GOT3 (cell line): ENCODE results near the gene STAT4.

Experiments
- DNase-seq: peaks from one replicate; lab custom pipeline; 2025; ENCODE audit warnings: mixed read lengths; lab: John Stamatoyannopoulos, UW

Gene STAT4

DNA sequence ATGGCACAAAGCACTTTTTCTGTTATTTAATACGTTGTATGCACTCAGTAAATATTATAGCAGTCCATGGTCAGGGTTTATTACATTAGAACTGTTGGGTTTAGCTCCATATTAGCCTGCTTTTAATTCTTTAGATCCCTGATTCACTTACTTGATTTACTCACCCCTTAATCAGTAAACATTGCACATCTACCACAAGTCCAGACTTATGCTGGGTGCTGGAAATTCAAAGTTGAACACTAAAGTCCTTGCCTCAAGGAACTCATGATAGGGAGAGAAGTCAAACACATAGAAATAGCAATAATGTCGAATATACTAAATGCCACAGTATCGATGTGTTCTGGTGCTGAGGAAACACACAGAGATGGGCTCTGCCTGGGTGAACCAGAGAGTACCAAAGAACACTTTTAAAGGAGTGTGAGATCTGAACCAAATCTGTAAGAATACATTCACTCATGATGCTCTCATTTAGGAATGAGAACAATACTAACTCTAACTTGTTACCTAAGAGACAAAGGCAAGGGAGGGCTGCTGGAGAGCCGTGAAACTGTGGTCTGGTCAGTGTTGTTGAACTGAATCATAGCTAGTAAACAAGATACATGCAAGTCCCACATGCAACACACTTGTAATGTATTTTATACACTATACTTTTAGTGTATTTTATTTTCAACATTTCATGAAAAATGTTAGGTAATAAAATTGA is 4.9 kb downstream of the STAT4 start:
- DNase-seq: no peak

DNA sequence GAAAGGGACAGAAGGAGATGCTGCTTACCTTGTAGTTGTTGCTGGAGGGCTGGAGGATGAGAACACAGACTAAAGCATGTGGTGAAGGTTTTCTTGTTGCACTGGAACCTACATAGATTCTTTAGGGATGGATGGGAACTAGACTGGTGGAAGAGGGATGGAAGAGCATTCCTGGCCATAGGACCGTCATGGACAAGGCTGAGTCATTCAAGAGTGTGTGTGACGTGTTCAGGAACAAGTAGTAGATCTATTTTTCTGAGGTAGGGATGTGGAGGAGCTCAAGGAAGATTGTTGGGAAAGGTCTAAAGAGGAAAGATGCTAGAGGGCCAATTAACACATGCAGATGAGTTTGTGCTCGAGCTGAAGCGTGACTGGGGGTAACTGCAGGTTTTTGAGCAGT is 6.6 kb downstream of the STAT4 start:
- no peak for DNase-seq

DNA sequence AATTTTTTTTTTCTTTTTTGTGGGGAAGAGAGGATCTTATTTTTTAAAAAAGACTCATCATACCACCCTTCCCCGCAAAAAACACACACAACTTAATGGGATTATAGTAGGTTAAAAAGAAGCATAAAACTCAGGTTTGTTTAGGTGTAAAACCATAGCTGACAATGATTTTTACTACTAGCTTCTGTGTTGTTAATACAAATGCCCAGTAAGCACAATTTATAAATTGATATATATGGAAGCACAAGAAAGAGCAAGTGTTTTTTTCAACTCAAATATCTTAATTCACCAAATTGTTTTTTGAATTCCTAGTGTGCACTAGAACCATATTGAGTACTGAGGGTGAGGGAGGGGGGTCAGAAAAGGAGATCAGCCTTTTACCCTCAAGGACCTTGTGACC is 7.0 kb downstream of the STAT4 start:
- no peak for DNase-seq

DNA sequence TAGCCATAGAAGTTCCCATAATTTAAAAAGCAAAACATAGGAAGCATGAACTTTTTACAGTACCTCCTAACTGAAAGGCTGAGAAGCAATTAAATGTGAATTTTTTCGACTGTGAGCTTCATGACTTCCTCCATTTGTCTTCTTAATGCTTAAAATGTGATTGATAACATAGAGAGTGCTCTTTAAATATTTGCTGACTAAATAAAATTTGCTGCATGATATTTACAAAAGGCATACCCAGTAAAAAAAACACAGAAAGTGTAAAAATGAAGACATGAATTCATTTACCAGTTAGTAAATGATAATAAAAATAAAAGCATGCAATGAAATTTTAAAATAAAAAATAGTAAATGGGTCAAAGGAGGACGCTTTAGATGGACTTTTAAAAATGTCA is 21.9 kb downstream of the STAT4 start:
- no peak for DNase-seq

DNA sequence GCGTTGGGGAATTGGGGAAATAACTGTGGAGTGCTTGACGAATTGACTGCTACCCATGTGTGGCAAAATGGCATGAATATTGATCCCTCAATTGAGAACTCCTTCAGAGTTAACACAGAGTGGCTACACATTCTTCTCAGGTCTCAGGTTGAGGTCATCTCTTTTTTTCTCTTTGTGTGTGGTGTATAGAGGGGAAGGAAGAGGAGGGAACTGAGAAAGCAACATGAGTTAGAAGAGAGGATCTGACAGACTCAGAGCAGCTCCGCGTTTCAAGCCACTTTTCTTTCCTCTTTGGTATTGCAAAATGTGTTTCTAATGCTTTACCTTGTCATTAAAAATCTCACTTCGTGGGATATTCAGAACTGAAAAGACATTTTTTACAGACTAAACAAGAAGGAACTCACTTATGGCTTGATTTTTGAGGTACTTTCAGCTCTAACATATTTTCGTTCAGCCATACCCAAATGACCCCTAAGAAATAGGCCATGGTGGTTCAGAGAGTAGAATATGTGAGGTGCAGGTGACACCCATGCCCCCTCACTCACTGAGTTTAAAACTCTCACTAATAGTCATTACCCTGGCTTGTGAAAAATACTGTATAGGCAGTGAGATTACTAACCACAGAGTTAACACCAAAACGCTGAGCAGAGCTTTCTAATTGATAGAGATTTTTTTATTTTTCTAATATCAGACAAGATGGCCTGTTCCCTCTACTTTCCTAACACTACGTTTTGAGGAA is 22.5 kb downstream of the STAT4 start:
- no peak for DNase-seq

DNA sequence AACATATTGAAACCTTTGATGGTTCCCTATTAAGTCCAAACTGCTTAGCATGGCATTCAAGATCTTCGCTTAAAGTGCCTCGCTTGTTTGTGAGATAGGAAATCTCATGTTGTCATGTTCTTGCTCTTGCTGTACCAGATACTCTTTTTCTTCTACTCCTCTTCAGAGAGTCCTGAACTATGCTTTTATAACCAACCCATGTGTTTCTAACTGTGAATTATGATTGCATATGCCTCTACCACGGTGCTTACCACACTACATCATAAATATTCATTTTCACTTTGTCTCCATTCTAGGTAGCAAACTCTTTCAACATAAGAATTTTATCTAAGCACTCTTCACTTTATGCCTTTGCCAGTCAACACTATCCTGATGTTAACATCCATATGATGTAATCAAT is 23.6 kb downstream of the STAT4 start:
- DNase-seq: no peak

DNA sequence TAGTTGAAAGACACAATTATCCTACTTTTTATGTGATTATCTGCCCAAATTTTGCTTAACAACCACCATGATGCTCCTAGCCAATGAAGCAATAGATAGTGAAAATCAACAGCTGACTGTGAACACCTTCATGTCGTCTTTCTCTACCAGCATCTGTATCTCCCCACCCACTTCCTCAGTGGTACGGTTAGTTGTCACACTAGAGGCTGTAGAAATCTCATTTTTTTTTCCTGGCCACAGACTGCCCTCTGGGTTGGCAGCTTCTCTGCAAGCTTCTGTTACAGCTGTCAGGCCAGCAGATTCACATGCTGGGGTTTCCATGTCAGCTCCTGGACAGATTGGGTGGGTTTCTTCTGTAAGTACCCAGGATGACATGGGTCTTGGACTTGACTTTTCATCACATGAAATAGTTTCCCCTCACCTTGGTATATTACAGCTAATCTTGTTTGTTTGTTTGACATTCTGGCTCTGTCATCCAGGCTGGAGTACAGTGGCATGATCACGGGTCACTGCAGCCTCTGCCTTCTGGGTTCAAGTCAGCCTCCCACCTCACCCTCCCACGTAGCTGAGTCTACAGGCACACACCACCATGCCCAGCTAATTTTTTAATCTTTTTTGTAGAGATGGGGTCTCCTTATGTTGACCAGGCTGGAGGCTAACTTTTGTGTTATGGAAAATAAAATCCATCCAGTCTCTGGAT is 24.3 kb downstream of the STAT4 start:
- DNase-seq: no peak

DNA sequence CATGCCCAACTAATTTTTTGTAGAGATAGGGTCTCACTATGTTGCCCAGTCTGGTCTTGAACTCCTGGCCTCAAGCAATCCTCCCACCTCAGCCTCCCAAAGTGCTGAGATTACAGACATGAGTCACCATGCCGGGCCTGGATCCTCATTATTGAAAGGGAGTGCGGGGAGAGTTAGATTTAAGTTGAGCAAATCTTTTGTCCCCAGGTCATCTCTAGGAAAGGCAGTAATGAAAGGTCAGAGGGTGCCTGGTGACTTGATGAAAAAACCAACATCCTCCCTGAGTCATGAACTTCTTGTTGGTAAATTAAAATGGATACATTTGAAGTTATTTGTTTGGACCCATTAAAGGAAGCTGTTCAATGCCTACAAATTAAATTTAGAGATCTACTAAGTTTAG is 25.1 kb downstream of the STAT4 start:
- DNase-seq: no peak

DNA sequence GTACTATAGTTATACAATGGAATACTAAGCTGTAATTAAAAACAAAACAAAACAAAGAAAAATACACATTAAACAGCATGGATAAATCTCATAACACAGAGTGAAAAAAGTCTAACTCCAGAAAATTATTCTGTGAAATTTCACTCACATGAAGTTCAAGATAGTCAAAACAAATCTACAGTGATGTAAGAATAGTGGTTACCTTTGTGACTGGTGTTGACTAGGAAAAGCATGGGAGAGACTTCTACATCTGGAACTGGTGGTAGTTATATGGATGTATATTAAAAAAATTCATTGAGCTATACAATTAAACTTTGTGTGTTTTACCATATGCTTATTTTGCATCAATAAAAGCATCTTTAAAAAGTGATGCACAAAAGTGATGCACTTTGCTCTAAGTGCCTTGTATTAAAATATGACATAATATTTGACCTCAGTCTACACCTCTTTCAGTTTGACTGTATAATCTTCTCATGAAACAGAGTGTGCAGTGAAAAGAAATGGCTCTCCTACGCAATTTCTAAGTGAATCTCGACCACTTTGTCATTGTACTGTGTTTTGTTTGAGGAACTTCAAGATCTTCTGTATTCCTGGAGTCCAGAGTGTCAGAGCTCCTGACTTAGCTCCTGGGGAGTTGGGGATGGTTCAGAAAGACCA is 28.0 kb downstream of the STAT4 start:
- DNase-seq: no peak

DNA sequence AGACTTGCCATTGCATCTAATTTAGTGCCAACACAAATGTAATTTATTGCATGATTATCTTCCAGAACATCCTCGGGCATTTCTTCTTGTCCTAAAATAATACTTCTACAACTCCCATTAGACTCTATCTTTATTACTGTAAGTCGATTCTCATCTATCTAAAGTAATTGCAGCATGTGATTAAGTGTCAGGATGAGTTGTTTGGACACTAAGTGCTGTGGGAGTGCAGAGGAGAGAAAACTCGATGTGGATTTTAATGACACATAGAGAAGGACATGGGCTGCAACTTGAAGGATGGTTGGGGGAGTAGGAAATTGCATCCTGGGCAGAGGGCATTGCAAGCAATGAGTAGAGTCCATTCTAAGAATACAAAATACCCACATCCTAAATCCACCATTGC is 33.5 kb downstream of the STAT4 start:
- DNase-seq: no peak

DNA sequence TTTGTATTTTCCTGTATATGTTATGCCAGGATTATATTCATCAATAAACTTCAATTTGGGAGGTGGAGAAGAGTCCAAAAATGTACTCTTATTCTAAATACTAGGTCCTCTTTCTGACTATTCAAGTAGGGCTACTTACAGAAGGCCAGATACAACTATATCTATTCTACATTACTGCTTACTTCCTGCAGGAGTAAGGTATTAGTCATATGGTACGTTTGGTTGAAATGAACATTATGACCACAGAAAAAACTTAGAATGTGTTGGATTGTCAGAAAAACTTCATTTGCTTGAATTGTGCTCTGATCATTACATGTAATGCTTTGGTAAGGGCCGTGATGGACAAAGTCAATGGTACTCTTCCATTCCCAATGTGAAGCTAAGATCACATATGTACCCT is 35.0 kb downstream of the STAT4 start:
- DNase-seq: no peak

DNA sequence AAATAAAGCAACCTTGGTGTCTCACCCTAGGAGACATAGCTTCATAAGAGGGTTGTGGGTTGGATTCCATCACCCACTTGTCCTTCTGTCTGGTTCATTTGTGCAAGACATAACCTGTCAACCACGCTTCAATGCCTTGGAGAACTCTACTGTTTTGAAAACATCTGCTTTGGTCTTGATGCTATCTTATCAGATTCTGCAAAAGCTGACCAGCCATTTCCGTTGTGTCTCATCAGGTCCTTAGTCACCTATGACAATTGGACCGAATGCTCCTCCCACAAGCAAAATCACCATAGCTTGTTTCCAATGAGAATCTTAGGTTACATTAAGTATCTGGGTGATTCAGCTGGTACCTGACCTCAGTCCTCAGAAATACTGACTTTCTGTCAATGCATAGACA is 35.4 kb downstream of the STAT4 start:
- no peak for DNase-seq

DNA sequence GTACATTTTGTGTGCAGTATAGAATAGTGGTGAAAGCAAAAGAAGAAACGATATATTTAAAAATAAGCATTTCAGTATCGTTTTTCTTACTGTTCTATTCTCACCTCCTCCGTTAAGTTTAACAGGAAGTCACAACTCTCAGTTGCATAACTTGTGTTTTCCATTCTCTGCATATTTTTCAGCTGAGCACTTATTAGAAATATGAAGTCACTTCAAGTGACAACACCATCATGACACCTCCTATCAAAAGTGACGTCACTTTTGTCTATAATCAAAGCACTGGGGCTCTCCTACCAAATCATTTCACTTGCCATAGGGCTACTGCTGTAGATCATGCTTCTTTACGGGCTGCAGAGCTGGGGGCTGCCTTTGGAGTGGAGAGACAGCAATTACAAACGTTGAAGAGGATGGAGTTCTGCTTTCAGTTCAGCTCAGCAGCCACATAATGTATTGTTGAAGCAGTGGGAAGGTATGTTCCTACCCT is 36.3 kb downstream of the STAT4 start:
- no peak for DNase-seq

DNA sequence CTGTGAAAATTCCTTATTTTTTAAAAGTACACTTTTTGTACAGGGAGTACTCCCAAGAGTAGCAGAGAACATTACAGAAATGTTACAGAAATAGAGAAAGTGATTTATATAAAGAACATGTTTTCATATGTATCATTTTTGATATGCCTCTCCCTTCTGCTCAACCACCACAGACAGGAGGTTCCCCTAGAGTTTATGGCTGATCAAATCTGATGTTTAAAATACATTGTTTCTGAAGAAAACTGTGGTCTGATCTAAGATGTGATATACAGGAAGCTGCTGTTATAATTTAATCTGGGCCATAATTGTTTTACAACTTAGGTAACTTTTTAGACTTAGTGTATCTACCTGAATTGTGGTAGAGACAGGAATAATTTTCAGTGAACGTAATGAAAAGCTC is 37.0 kb downstream of the STAT4 start:
- no peak for DNase-seq

DNA sequence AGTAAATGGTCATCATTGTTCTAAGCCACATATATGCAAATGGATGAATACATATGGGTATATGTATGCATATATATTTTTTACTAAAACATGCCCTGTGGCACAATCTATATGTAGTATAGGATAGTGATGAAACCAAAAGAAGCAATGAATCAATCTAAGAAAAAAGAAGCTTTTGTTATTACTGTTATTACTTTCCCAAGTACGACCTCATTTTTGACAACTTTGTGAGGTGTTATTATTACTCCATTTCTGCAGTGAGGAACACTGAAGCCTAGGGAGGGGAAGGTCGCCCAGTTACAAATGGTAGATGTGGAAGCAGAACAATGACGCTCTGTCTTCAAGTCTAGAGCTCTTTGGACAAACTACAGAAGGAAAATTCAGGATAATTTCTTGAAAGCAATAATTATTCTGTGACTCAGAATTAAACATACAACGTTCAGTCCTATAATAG is 38.3 kb downstream of the STAT4 start:
- no peak for DNase-seq

DNA sequence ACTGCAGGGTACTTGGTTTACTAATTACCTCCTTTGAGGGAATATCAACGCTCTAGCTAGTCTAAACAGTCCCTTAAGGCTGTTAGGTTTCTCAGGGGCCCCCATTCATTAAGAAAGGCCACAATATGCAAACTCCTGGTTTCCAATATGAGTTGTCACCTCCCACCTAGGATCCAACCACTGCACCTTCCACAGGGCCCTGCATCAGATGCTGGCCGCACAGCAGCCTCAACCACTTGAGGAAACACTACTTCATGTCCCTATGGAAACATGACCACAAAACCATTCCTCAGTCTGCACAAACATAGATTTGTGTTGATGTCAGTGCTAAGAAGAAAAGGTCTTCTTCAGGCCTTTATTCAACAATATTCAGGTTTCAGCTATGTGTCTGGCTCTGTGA is 40.9 kb downstream of the STAT4 start:
- no peak for DNase-seq

DNA sequence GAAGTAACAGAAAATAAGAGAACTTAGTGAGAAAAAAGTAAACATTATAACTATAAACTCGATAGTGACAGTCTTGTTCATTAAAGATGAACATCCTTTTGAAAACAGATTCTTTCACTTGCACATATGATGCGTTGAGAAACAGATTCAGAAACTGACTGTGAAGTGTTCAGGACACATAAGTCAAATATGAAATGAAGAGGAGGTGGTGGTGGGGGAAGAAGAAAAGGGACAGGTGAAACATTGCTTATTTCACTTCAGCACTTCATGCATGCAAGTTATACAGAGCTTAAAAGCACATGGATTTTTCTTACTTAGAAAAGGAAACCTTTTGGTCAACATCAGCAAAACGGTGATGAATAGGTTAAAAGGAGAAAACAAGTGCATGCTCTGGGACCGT is 42.5 kb downstream of the STAT4 start:
- no peak for DNase-seq

DNA sequence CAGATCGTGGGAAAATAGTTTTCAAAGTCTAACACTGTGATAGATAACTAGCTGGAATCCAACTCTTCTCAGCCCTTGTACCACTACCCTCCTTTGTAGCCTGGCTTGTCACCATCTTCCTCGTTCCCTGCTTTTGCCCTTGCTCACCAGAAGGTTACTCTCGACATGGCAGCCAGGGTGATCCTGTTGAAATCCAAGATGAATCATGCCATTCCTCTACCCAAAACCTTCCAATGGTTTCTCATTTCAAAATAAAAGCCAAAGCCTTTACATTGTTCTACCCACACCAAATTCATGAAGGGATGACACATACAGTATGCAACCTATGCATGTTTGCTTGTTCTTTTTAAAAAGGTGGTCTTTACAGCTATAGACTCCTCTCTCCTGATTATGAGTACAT is 45.7 kb downstream of the STAT4 start:
- DNase-seq: no peak

DNA sequence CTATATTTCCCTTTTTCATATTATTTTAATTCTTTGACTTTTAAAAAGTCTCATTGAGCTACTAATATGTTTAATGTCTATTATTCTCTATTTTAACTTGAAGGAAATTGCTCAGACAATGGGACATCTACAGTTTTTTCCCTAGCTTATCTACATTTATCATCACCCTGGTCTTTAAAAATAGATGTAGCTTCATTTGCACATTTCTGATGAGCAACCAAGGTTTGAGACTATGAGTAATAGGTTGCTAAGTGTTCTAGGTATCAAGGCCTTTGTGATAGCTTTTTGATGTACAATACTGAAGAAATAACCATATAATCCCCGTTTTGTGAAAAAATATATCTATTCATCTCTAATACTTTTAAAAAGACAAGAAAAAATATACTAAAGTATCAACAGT is 47.0 kb downstream of the STAT4 start:
- DNase-seq: no peak

DNA sequence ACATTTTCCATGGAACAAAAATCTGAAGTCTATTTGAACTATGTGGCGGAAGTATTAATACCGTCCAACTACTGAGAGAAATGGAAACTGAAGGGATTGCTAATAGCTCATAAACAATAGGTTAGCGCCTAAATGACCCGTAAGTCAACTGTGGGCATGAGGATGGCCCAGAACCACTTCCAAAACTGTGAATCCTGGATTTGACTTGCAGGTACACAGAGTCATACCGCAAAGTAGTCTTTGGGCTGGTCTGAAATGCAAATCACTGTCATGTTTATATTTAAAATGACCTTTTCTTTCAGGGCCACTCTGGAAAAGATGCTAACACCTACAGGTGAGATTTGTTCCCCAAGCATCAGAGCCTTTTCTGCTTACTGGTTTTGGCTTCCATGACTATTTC is 50.6 kb downstream of the STAT4 start:
- DNase-seq: no peak

DNA sequence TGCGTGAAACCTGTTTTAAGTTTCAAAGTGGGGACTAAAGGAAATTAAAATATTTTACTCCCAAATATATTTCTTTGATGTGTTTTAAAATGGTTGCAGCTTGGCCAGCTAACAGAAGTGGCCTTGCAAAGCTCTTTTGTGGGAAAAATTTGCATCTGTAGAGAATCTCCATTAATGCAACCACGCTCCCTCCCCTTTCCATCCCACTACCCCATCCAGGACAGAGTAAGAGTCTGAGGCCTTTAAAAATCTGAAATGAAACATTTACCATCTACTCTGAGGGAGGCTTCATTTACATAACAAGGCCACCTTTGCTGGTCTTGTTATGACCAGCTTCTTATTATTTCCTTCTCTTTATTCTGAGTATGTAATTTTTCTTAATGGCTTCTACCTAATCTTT is 63.5 kb downstream of the STAT4 start:
- DNase-seq: no peak

DNA sequence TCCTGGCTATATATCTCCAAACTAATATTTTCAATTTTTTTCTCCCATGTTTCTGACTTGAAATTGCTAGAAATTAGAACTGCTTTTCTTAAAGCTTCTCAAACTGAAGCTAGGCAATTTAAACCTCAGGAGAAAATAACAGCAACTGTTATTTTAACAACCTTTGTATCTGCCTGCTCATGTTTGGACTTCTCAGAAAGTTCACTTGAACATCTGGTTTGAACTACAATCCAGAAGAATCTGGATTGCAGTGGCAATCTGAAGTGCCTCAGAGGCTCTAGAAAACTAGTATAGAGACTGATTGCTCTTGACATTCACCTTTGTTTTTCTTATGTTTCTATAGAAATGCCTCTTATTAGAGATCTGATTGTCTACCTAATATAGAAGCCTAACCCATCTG is 64.1 kb downstream of the STAT4 start:
- no peak for DNase-seq

DNA sequence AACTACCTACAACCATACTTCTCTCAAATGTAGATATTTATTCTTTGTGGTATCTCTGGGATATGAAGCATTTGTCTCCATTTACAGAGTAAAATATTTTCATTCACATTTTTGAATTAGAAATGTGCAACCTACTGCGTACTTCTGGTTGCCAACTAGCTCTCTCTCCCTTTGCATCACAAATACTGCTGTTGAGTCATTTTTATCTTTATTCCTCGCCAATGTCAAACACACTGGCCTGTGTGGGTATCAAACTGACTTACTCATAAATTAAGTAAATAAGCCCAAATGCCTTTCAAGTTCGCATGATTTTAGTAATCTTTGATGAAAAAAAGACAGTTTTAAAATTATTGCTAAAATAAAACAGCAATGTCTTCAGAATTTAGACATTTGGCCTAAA is 67.3 kb downstream of the STAT4 start:
- DNase-seq: no peak
